ENCODE data around the gene DYRK1A.
"Not testable (repeated sequence)": the region's sequence is repeated elsewhere in the genome, so short reads cannot be mapped to it uniquely, and the experiment has no call there.

DYRK1A gene

GRCh38 chr21:37366482-37367316 is at the start of gene DYRK1A:
Gene DYRK1A, plus strand, starts transcription at chr21:37366773. Its CDS starts 53,602 bp downstream, at chr21:37420375.
- no peak for TF ChIP-seq Cebpa-rat (IDR thresholded peaks at IDR 0.05)
- Histone ChIP-seq H3K4me1 (peaks cover 24 to 44% (median 37%) of the 10 kb centered on the region in 10 experiments), H3K9me3 (replicated peaks in 1 of 11) (no peaks in the 10 kb centered on the region), H3K4me2 (peak within 1 kb of the TSS; percentile 70 to 97 (median 90)), H3K36me3 (no peaks in the 10 kb centered on the region), H3K4me3 (peak within 1 kb of the TSS; percentile 92 to 100 (median 99)), H3K27ac (peak within 1 kb of the TSS; percentile 100), H3K27me3 (no peaks in the 10 kb centered on the region), H4K20me1 (peaks cover 0 to 45% (median 40%) of the 10 kb centered on the region in 11 experiments; a peak in 20 of 22 replicates), H3K9ac (peak within 1 kb of the TSS; percentile 100)

DNA sequence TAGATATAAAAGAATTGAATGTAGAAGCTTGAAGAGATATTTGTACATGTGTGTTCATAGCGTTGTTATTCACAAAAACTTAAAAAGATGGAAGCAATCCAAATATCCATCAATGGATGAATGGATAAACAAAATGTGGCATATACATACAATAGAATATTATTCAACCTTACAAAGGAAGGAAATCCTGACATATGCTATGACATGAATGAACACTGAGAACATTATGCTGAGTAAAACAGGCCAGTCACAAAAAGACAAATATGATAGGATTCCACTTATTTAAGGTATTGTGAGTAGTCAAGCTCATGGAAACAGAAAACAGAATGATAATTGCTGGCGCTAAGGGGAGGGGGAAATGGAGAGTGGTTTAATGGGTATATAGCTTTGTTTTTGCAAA is 47.0 kb upstream of the DYRK1A start:
- H3K36me3 ChIP-seq: no peaks in the 10 kb centered on the region
- H3K4me2 ChIP-seq: no peak overlapping the region
- H3K9me3 ChIP-seq (replicated peaks in 1 of 11): peaks cover 32 to 46% (median 39%) of the 10 kb centered on the region in 11 experiments
- H3K4me1 ChIP-seq: no peaks in the 10 kb centered on the region
- H3K27ac ChIP-seq: no peak overlapping the region
- TF ChIP-seq Cebpa-rat (IDR thresholded peaks at IDR 0.05): no peak
- H3K9ac ChIP-seq: no peak overlapping the region
- H3K4me3 ChIP-seq: no peak overlapping the region
- no peaks in the 10 kb centered on the region for H3K27me3 ChIP-seq
- no peaks in the 10 kb centered on the region for H4K20me1 ChIP-seq

DNA sequence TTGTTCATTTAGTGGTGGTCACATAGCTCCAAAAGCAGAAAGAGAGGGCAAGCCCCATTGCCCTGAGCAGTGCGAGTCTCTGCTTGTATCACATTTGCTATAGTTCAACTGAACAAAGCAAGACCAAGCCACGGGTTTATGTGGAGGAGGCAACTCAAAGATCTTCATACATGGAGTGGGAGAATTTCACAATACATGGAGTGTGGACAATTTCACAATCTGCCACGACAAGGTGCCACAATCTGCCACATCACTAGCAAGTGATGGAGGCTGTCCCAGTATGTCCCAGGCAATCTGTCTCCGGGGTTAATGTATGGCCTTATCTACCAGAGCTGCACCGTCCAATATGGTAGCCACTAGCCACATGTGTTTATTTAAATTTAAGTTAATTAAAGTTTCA is 44.5 kb upstream of the DYRK1A start:
- Histone ChIP-seq H3K9ac (no peak overlapping the region), H3K4me2 (no peak overlapping the region), H3K36me3 (no peaks in the 10 kb centered on the region), H4K20me1 (no peaks in the 10 kb centered on the region), H3K4me1 (no peaks in the 10 kb centered on the region), H3K9me3 (replicated peaks in 1 of 11) (peaks cover 9 to 25% (median 16%) of the 10 kb centered on the region in 11 experiments), H3K27me3 (no peaks in the 10 kb centered on the region), H3K27ac (no peak overlapping the region), H3K4me3 (no peak overlapping the region)
- TF ChIP-seq Cebpa-rat (IDR thresholded peaks at IDR 0.05): 0 out of 22 replicates have a peak, but pooled peaks of 1 of the 11 experiments have one; percentile 10

DNA sequence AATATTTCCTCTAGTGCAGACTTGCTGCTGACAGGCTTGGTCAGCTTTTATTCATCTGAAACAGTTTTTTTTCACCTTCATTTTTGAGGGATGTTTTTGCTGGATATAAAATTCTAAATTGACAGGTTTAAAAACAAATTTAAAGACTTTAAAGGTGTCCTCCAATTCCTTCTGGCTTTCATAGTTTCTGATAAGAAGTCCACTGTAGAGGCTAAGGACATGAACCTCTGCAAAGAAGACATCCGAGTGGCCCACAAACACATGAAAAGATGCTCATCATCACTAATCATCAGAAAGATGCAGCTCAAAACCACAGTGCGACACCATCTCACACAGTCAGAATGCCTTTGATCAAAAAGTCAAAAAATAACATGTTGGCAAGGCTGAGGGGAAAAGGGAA is 42.0 kb upstream of the DYRK1A start:
- H4K20me1 ChIP-seq: no peaks in the 10 kb centered on the region
- H3K4me2 ChIP-seq: no peak overlapping the region

DNA sequence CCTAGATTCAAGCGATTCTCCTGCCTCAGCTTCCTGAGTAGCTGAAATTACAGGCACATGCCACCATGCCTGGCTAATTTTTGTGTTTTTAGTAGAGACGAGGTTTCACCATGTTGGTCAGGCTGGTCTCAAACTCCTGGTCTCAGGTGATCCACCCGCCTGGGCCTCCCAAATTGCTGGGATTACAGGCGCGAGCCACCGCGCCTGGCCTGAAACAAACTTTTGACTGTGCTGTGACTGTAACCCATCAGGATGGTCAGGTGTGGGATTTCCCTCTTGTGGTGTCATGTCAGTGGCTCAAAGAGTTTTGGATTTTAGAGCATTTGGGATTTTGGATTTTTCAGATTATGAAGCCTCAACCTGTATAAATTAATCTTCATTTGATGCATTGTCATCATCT is 38.4 kb upstream of the DYRK1A start:
- not testable (repeated sequence) for H3K9me3 ChIP-seq (replicated peaks in 1 of 11); H3K9ac ChIP-seq

More for the DNA sequence above, 42.0 kb upstream of the DYRK1A start:
- Histone ChIP-seq H3K9me3 (replicated peaks in 1 of 11) (0 out of 22 replicates have a peak, but pooled peaks cover 0 to 7% (median 0%) of the 10 kb centered on the region in 11 experiments), H3K36me3 (no peaks in the 10 kb centered on the region), H3K4me1 (no peaks in the 10 kb centered on the region), H3K27ac (no peak overlapping the region), H3K9ac (no peak overlapping the region), H3K4me3 (no peak overlapping the region), H3K27me3 (no peaks in the 10 kb centered on the region)
- no peak for TF ChIP-seq Cebpa-rat (IDR thresholded peaks at IDR 0.05)

DNA sequence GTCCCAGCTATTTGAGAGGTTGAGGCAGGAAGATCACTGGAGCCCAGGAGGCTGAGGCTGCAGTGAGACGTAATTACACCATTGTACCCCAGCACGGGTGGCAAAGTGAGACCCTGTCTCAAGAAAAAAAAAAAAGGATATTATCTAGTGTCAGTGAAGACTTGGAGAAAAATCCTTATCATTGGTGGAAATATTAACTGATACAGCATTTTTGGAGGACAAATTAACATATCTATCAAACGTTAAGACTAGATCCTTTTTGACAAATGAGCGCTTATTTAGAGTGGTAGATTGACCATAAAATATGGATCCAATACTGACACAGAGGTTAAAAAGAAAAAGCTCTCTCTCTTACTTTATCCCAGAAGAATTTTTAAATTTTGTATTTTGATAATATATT is 35.2 kb upstream of the DYRK1A start:
- TF ChIP-seq Cebpa-rat (IDR thresholded peaks at IDR 0.05): no peak
- Histone ChIP-seq H3K27me3 (no peaks in the 10 kb centered on the region), H3K27ac (no peak overlapping the region), H4K20me1 (no peaks in the 10 kb centered on the region), H3K36me3 (no peaks in the 10 kb centered on the region), H3K9ac (no peak overlapping the region), H3K4me1 (no peaks in the 10 kb centered on the region), H3K4me2 (no peak overlapping the region), H3K9me3 (replicated peaks in 1 of 11) (no peaks in the 10 kb centered on the region), H3K4me3 (no peak overlapping the region)

More for the DNA sequence above, 38.4 kb upstream of the DYRK1A start:
- not testable (repeated sequence) for H3K27ac ChIP-seq, H3K4me1 ChIP-seq, H3K36me3 ChIP-seq, H3K27me3 ChIP-seq, H3K4me2 ChIP-seq, H3K4me3 ChIP-seq, H4K20me1 ChIP-seq

GRCh38 chr21:37335053-37335452 is 31.5 kb upstream of the DYRK1A start:
- no peak overlapping the region for H3K4me2 ChIP-seq
- no peak for TF ChIP-seq Cebpa-rat (IDR thresholded peaks at IDR 0.05)
- H3K9me3 ChIP-seq (replicated peaks in 1 of 11): 0 out of 22 replicates have a peak, but pooled peaks cover 0 to 4% (median 0%) of the 10 kb centered on the region in 11 experiments

GRCh38 chr21:37337179-37337578 is 29.4 kb upstream of the DYRK1A start:
- no peak overlapping the region for H3K9ac ChIP-seq
- no peak overlapping the region for H3K4me2 ChIP-seq
- H3K9me3 ChIP-seq (replicated peaks in 1 of 11): peaks cover 6 to 21% (median 8%) of the 10 kb centered on the region in 11 experiments
- no peaks in the 10 kb centered on the region for H3K36me3 ChIP-seq
- H3K4me1 ChIP-seq: peaks cover 0 to 21% (median 8%) of the 10 kb centered on the region in 10 experiments; a peak in 10 of 20 replicates
- no peak overlapping the region for H3K27ac ChIP-seq
- no peak overlapping the region for H3K4me3 ChIP-seq
- no peaks in the 10 kb centered on the region for H3K27me3 ChIP-seq
- TF ChIP-seq Cebpa-rat (IDR thresholded peaks at IDR 0.05): no peak
- H4K20me1 ChIP-seq: no peaks in the 10 kb centered on the region

More at GRCh38 chr21:37335053-37335452, 31.5 kb upstream of the DYRK1A start:
- H4K20me1 ChIP-seq: no peaks in the 10 kb centered on the region
- no peak overlapping the region for H3K4me3 ChIP-seq
- H3K36me3 ChIP-seq: no peaks in the 10 kb centered on the region
- no peak overlapping the region for H3K9ac ChIP-seq
- no peak overlapping the region for H3K27ac ChIP-seq
- H3K27me3 ChIP-seq: no peaks in the 10 kb centered on the region
- peaks cover 0 to 20% (median 8%) of the 10 kb centered on the region in 10 experiments; a peak in 10 of 20 replicates for H3K4me1 ChIP-seq

GRCh38 chr21:37337831-37338230 is 28.7 kb upstream of the DYRK1A start:
- no peak overlapping the region for H3K27ac ChIP-seq

More at GRCh38 chr21:37337831-37338230, 28.7 kb upstream of the DYRK1A start:
- no peak overlapping the region for H3K4me2 ChIP-seq
- H3K9ac ChIP-seq: no peak overlapping the region
- no peaks in the 10 kb centered on the region for H3K36me3 ChIP-seq
- no peak overlapping the region for H3K4me3 ChIP-seq
- H3K9me3 ChIP-seq (replicated peaks in 1 of 11): peaks cover 13 to 28% (median 14%) of the 10 kb centered on the region in 11 experiments
- H3K27me3 ChIP-seq: no peaks in the 10 kb centered on the region
- H4K20me1 ChIP-seq: no peaks in the 10 kb centered on the region
- no peak for TF ChIP-seq Cebpa-rat (IDR thresholded peaks at IDR 0.05)
- H3K4me1 ChIP-seq: peaks cover 0 to 21% (median 8%) of the 10 kb centered on the region in 10 experiments; a peak in 10 of 20 replicates
